Osteocyte (in vitro differentiated cells): ENCODE measurements around the gene RBFOX2. TPM values are rescaled to one million over a fixed set of nuclear protein-coding genes. Genes with fewer than 3 reads are reported as not detected.
"Not testable (repeated sequence)": the region's sequence is repeated elsewhere in the genome, so short reads cannot be mapped to it uniquely, and the experiment has no call there.

Experiments
- DNase-seq: peaks from one replicate; pipeline ENCODE4 v3.0.0; 2021; ENCODE audit warnings: mixed read lengths; ENCODE audit not compliant: unreplicated experiment; ENCODE audit errors: extremely low spot score
- H3K27ac Mint-ChIP-seq: one replicate; pipeline ENCODE4 v1.8.0; 2021; ENCODE audit warnings: mild to moderate bottlenecking, mixed read lengths; ENCODE audit not compliant: unreplicated experiment
- H3K27me3 Mint-ChIP-seq: one replicate; pipeline ENCODE4 v1.8.0; 2021; ENCODE audit warnings: mixed read lengths; ENCODE audit not compliant: unreplicated experiment
- H3K36me3 Mint-ChIP-seq: one replicate; pipeline ENCODE4 v1.8.0; 2021; ENCODE audit warnings: mixed read lengths; ENCODE audit not compliant: unreplicated experiment
- H3K4me1 Mint-ChIP-seq: one replicate; pipeline ENCODE4 v1.8.0; 2021; ENCODE audit warnings: mixed read lengths; ENCODE audit not compliant: unreplicated experiment
- H3K4me3 Mint-ChIP-seq: one replicate; pipeline ENCODE4 v1.8.0; 2021; ENCODE audit warnings: mild to moderate bottlenecking, moderate library complexity, mixed read lengths; ENCODE audit not compliant: unreplicated experiment
- H3K9me3 Mint-ChIP-seq: one replicate; pipeline ENCODE4 v1.8.0; 2021; ENCODE audit warnings: mixed read lengths; ENCODE audit not compliant: unreplicated experiment
- total RNA-seq: library from RNA; stranded (reverse); gene quantifications from 2 replicates; pipeline ENCODE4 v1.2.1, GENCODE V29; 2021
- TF ChIP-seq, protein P1 (sequence below): fragments of 200-600 bp; sonication (generic); IDR thresholded peaks from 2 replicates; pipeline ENCODE4 v1.5.0; 2021; ENCODE audit warnings: antibody characterized with exemption, mild to moderate bottlenecking, moderate library complexity

Gene RBFOX2
- total RNA-seq, 1 donor from 2014 or later = 151 TPM

DNA sequence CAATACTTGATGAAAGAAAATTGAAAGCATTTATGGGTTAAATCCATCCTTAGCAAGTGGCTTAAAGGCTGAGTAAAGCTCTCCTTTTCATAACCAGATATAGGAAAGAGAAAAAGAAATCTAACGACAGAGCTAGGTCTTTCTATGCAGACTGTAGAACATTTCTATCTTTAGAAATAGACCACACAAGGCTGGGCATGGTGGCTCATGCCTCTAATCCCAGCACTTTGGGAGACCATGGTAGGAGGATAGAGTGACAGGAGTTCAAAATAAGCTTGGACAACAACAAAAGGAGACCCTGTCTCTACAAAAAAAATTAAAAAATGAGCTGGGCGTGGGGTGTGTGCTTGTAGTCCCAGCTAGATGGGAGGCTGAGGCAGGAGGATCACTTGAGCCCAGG, 220.2 kb downstream of the RBFOX2 start:
- Mint-ChIP-seq H3K4me1 (peaks cover 30% of the 10 kb centered on the region), H3K9me3 (peaks cover 11% of the 10 kb centered on the region), H3K36me3 (peaks cover 54% of the 10 kb centered on the region), H3K27ac (no peak overlapping the region), H3K4me3 (no peak overlapping the region), H3K27me3 (no peaks in the 10 kb centered on the region)
- TF ChIP-seq, protein P1, sequence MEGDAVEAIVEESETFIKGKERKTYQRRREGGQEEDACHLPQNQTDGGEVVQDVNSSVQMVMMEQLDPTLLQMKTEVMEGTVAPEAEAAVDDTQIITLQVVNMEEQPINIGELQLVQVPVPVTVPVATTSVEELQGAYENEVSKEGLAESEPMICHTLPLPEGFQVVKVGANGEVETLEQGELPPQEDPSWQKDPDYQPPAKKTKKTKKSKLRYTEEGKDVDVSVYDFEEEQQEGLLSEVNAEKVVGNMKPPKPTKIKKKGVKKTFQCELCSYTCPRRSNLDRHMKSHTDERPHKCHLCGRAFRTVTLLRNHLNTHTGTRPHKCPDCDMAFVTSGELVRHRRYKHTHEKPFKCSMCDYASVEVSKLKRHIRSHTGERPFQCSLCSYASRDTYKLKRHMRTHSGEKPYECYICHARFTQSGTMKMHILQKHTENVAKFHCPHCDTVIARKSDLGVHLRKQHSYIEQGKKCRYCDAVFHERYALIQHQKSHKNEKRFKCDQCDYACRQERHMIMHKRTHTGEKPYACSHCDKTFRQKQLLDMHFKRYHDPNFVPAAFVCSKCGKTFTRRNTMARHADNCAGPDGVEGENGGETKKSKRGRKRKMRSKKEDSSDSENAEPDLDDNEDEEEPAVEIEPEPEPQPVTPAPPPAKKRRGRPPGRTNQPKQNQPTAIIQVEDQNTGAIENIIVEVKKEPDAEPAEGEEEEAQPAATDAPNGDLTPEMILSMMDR = no peak
- DNase-seq = no peak

- Mint-ChIP-seq H3K4me1 (peaks cover 27% of the 10 kb centered on the region), H3K36me3 (peaks cover 54% of the 10 kb centered on the region)
- not testable (repeated sequence) for H3K27ac Mint-ChIP-seq, DNase-seq, H3K27me3 Mint-ChIP-seq, H3K9me3 Mint-ChIP-seq, H3K4me3 Mint-ChIP-seq
Observed at GRCh38 chr22:35806668-35807067, 222.0 kb downstream of the RBFOX2 start.

- no peak for DNase-seq
- Mint-ChIP-seq H3K9me3 (peaks cover 7% of the 10 kb centered on the region), H3K4me1 (peaks cover 30% of the 10 kb centered on the region), H3K27ac (peak overlapping the region; percentile 33), H3K27me3 (no peaks in the 10 kb centered on the region), H3K4me3 (no peak overlapping the region), H3K36me3 (peaks cover 52% of the 10 kb centered on the region)
- TF ChIP-seq, protein P1 = no peak
Observed at GRCh38 chr22:35805466-35805865, 223.2 kb downstream of the RBFOX2 start.

- no peak overlapping the region for H3K4me3 Mint-ChIP-seq
- H3K27ac Mint-ChIP-seq = peak overlapping the region; percentile 6
- H3K9me3 Mint-ChIP-seq = peaks cover 7% of the 10 kb centered on the region
- TF ChIP-seq, protein P1 = no peak
- H3K27me3 Mint-ChIP-seq = no peaks in the 10 kb centered on the region
- H3K36me3 Mint-ChIP-seq = peaks cover 48% of the 10 kb centered on the region
- DNase-seq = no peak
- peaks cover 30% of the 10 kb centered on the region for H3K4me1 Mint-ChIP-seq
Observed at GRCh38 chr22:35804421-35804820, 224.2 kb downstream of the RBFOX2 start.

GRCh38 chr22:35802885-35803284, 225.7 kb downstream of the RBFOX2 start:
- DNase-seq = no peak
- peaks cover 7% of the 10 kb centered on the region for H3K9me3 Mint-ChIP-seq
- peaks cover 30% of the 10 kb centered on the region for H3K4me1 Mint-ChIP-seq
- no peak overlapping the region for H3K4me3 Mint-ChIP-seq
- TF ChIP-seq, protein P1 = no peak
- H3K36me3 Mint-ChIP-seq = peaks cover 33% of the 10 kb centered on the region
- H3K27me3 Mint-ChIP-seq = no peaks in the 10 kb centered on the region
- H3K27ac Mint-ChIP-seq = no peak overlapping the region

DNA sequence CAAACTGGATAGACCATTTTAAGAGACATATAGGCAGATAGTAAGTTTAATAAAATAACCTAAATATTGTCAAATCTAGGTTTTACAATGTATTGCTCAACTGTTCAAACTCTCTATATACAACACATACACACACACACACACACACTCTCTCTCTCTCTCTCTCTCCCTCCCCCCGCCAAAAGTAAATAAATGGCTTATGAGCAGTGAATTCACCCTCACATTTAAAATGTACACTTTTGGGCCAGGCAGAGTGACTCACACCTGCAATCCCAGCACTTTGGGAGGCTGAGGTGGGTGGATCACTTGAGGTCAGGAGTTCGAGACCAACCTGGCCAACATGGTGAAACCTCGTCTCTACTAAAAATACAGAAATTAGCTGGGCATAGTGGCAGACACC, 227.3 kb downstream of the RBFOX2 start:
- H3K9me3 Mint-ChIP-seq = peaks cover 11% of the 10 kb centered on the region
- H3K4me3 Mint-ChIP-seq, H3K27me3 Mint-ChIP-seq, DNase-seq, H3K27ac Mint-ChIP-seq: not testable (repeated sequence)
- H3K36me3 Mint-ChIP-seq = peaks cover 24% of the 10 kb centered on the region
- H3K4me1 Mint-ChIP-seq = peaks cover 33% of the 10 kb centered on the region
